Mucosa of descending colon (tissue), 3 donors: ENCODE measurements around the gene CHMP2B. TPM values are rescaled to one million over a fixed set of nuclear protein-coding genes. Genes with fewer than 3 reads are reported as not detected.

Experiments
- ATAC-seq: fragments of 200-7000 bp; cut with Tn5 transposase; one replicate; pipeline ENCODE4 v1.9.1; 2020; ENCODE audit warnings: mild to moderate bottlenecking, moderate library complexity
- DNase-seq, 3 donors: peaks; one replicate each; pipeline ENCODE4 v3.0.0-alpha.2; 2020
- H3K36me3 ChIP-seq: fragments of 200-600 bp; one replicate; pipeline ENCODE4 v1.8.0; 2021; ENCODE audit warnings: low read depth, mild to moderate bottlenecking
- H3K4me1 ChIP-seq: fragments of 200-600 bp; one replicate; pipeline ENCODE4 v1.8.0; 2021; ENCODE audit warnings: low read depth, mild to moderate bottlenecking
- H3K4me3 ChIP-seq: fragments of 200-600 bp; one replicate; pipeline ENCODE4 v1.8.0; 2021; ENCODE audit warnings: mild to moderate bottlenecking
- H3K9me3 ChIP-seq: fragments of 200-600 bp; one replicate; pipeline ENCODE4 v1.8.0; 2021; ENCODE audit warnings: mild to moderate bottlenecking
- CTCF ChIP-seq: fragments of 200-600 bp; IDR thresholded peaks from one replicate; pipeline ENCODE4 v1.8.0; 2022; ENCODE audit warnings: antibody characterized with exemption, mild to moderate bottlenecking
- intact Hi-C, 2 donors: fragments of 100-400 bp; cut with DNase I in 1 of 2; cut with micrococcal nuclease in 1 of 2; formaldehyde crosslinking; loops; one replicate each; pipeline versions ENCODE4 v1.11.0 to v1.11.1; 2022; cut with DNase I, micrococcal nuclease
- total RNA-seq, 3 donors: library from RNA; stranded (reverse); fragmentation: NEBNext Ultra II Directional in 2 of 3; extraction: Animal tissue kit (Norgen Biotek cat#: 25700) in 2 of 3; gene quantifications; one replicate each; pipeline versions ENCODE4 v1.2.1 to v1.2.4, GENCODE V29; 2021 to 2023
- donor health status: DM: no; HTN: no; CAD: no; lungs with moderate emphysema.
- donor health status: DM: no; HTN: no; CAD: no.
- donor health status: DM: no; HTN: yes; CAD: no.

The CHMP2B gene
- total RNA-seq, 3 donors from 2014 or later: 63.8 to 90.1 (median 83.3) TPM

DNA sequence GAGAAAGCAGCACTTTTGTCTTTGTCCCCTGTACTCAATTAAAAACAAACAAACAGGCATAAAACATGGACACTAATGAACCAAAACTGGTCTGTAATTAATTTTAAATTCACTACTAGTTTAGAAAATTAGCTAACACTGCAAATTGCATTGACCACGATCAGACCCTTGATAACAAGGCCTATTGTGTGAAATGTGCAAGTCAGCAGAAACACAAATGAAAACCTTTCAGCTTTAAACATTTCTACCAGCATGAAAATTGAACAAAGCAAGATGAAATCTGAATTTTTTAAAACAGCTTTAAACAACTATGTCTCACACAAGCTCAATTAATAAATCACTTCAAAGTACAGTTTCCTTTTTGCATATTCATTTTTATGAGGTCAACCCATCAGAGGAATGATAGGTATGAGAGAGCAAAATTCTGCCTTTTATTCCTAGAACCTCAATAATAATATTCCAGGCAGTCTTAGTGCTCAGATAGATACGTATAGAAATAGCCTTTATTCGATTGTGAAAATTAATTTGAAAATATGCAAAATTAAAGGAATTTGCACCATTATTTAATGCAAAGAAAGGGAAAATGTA, 27.0 kb upstream of the CHMP2B start:
- no peak overlapping the region for H3K4me3 ChIP-seq
- DNase-seq: no peak
- no peak for ATAC-seq
- H3K4me1 ChIP-seq: peaks cover 6% of the 10 kb centered on the region
- H3K36me3 ChIP-seq: no peaks in the 10 kb centered on the region
- TF ChIP-seq CTCF: no peak
- intact Hi-C loops: no loop called here
- no peaks in the 10 kb centered on the region for H3K9me3 ChIP-seq

DNA sequence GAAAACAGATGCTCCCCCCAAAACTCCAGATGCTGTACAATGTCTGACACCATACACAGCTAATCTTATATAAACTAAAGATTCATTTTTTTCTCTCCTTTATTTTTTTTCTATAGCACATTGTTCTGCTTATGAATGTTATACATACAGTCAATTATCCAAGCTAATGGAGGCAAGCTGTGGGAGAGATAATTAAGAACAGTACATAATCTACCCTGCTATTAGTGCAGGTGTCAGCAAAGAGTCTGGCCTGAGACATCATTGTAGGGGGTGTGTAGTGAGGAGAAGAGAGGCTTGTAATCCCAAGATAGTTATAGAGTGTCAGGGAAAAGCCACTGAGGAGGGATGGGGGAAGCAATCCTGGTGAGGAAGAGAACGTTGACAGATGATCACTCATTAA, 25.4 kb upstream of the CHMP2B start:
- Histone ChIP-seq H3K4me1 (peaks cover 4% of the 10 kb centered on the region), H3K9me3 (no peaks in the 10 kb centered on the region), H3K4me3 (no peak overlapping the region), H3K36me3 (no peaks in the 10 kb centered on the region)
- TF ChIP-seq CTCF: no peak
- DNase-seq: no peak
- intact Hi-C loops: no loop called here
- no peak for ATAC-seq

DNA sequence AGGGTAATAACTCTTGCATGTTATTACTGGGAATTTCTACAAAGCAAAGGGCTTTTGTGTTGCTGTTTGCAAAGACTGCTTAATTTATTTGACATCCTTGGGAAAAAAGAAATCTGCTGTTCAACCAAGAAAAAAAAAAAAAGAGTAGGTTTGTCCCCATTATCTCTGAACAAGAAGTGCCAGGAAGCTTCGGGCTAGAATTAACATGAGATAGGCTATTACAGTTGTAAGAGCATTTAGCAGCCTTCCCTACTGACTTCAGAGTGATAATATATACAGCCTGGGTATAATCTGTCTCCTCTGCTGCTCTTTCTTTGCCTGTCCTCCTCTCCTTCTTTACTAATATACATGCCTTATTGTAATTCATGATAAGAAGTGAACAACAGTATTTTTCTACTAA, 23.3 kb upstream of the CHMP2B start:
- no peak overlapping the region for H3K4me3 ChIP-seq
- H3K36me3 ChIP-seq: no peaks in the 10 kb centered on the region
- no peak for ATAC-seq
- H3K4me1 ChIP-seq: peaks cover 3% of the 10 kb centered on the region
- DNase-seq: no peak
- intact Hi-C loops: no loop called here
- H3K9me3 ChIP-seq: no peaks in the 10 kb centered on the region
- TF ChIP-seq CTCF: no peak

DNA sequence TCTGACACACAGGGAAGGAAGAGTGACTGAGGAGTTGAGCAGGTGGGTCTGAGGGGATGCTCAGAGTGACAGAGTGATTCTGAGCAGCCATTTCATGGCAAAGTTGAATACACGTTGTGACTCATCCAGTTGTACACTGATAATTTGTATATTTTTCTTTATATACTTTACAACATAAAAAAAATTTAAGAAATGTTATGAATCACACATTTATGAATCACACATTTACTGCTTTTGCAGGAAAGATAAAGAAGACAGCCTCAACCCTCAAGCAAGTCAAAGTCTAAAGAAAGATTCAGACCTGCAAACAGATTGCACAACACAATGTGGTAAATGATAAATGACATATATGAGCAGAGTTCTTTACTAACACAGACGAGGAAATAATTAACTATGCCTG, 21.0 kb upstream of the CHMP2B start:
- Histone ChIP-seq H3K4me1 (peaks cover 3% of the 10 kb centered on the region), H3K4me3 (no peak overlapping the region), H3K36me3 (no peaks in the 10 kb centered on the region), H3K9me3 (no peaks in the 10 kb centered on the region)
- ATAC-seq (peak; percentile 99), DNase-seq (no peak)
- TF ChIP-seq CTCF: no peak
- intact Hi-C loops: no loop called here

GRCh38 chr3:87206635-87207034, 20.5 kb upstream of the CHMP2B start:
- Histone ChIP-seq H3K9me3 (no peaks in the 10 kb centered on the region), H3K4me1 (peaks cover 3% of the 10 kb centered on the region), H3K36me3 (no peaks in the 10 kb centered on the region), H3K4me3 (no peak overlapping the region)
- DNase-seq: no peak
- no peak for ATAC-seq
- TF ChIP-seq CTCF: no peak
- intact Hi-C loops: no loop called here

DNA sequence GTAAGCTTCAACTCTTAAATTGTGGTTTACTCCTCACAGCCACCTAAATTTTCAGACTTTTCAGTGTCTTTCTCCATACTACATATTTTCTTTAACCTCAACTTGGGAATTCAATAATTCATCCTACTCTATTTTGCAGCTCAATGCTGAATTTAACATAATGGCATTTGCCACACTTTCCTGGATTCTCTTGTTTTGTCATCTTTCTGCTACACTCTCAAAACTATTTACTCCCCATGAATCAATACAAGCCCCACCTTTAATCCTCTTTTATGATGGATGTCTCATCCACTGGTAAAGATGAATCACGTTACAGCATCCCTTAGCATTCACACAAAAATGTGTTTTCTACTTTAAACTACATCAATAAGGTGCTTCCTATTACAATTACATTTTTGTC, 19.6 kb upstream of the CHMP2B start:
- Histone ChIP-seq H3K4me3 (no peak overlapping the region), H3K4me1 (peaks cover 3% of the 10 kb centered on the region), H3K9me3 (no peaks in the 10 kb centered on the region), H3K36me3 (no peaks in the 10 kb centered on the region)
- no peak for TF ChIP-seq CTCF
- intact Hi-C loops: no loop called here
- ATAC-seq (peak; percentile 38), DNase-seq (no peak)
